ENCODE measurements around the gene PHKG1. TPM values are rescaled to one million over a fixed set of nuclear protein-coding genes. Genes with fewer than 3 reads are reported as not detected.

Gene PHKG1
- total RNA-seq, 1 experiment from 2014 or later: 1.1 TPM

DNA sequence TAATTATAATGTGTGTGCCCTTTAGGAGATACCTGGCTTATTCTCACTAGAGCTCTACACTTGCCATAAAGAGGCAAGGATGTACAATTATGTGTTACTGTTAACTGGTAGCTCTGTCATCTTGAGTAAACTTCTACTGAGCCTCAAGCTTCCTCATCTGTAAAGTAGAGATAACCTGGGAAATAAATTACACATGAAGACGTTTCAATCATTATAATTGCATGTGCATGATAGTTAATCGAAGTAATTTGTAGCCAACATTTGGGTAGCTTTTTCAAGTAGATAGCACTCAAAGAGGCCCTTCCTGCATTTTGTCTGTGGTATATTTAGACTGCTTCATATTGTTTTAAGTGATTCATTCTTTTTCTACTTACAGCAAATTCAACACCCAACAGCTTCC lies 38.8 kb downstream of the PHKG1 start:
- DNase-seq (ENCODE audit: low read depth, low spot score) (no peak), ATAC-seq (no peak)
- H3K4me2 ChIP-seq (ENCODE audit: low read length): no peak overlapping the region; the same call in 1 of the 2 replicates
- no peak overlapping the region for H3K4me3 ChIP-seq (replicated peaks in 1 of 2; ENCODE audit: low read depth in 1 of 2, low read length in 2 of 2)
- H3K27ac ChIP-seq (ENCODE audit: low read depth, low read length): no peak overlapping the region
- peaks cover 51 to 53% of the 10 kb centered on the region in 2 experiments for H3K36me3 ChIP-seq (ENCODE audit: control insufficient read depth in 1 of 2, insufficient read depth in 2 of 2, low read length in 2 of 2)
- peaks cover 25% of the 10 kb centered on the region; the same call in 1 of the 2 replicates for H4K20me1 ChIP-seq (ENCODE audit: insufficient read depth)
- CTCF ChIA-PET: no interaction called here
- H3K4me1 ChIP-seq (ENCODE audit: control insufficient read depth in 1 of 2, insufficient read depth in 2 of 2, low read length in 2 of 2): peaks cover 15 to 31% of the 10 kb centered on the region in 2 experiments
- no peak overlapping the region for H3K9ac ChIP-seq (ENCODE audit: low read length)
- BruUV-seq (replicated peaks): no TSS peak
- intact Hi-C loops (cut with micrococcal nuclease): no loop called here
- H3K79me2 ChIP-seq (ENCODE audit: insufficient read depth, low read length): peaks cover 96% of the 10 kb centered on the region
- no peaks in the 10 kb centered on the region for H3K27me3 ChIP-seq (ENCODE audit: insufficient read depth, low read length)
- POLR2A ChIA-PET: interaction anchor here (0.6 to 1.8 kb wide), 2 partner anchors 9 to 11 kb away, joined by 5 read pairs; no protein-coding TSS in a partner anchor
- no peak for TF ChIP-seq EGR1 (IDR thresholded peaks at IDR 0.05; ENCODE audit: low read depth)
- TF ChIP-seq FOSL1 (IDR thresholded peaks at IDR 0.05; ENCODE audit: low read depth): no peak
- TF ChIP-seq MAX (IDR thresholded peaks at IDR 0.05): no peak
- TF ChIP-seq, protein P1, sequence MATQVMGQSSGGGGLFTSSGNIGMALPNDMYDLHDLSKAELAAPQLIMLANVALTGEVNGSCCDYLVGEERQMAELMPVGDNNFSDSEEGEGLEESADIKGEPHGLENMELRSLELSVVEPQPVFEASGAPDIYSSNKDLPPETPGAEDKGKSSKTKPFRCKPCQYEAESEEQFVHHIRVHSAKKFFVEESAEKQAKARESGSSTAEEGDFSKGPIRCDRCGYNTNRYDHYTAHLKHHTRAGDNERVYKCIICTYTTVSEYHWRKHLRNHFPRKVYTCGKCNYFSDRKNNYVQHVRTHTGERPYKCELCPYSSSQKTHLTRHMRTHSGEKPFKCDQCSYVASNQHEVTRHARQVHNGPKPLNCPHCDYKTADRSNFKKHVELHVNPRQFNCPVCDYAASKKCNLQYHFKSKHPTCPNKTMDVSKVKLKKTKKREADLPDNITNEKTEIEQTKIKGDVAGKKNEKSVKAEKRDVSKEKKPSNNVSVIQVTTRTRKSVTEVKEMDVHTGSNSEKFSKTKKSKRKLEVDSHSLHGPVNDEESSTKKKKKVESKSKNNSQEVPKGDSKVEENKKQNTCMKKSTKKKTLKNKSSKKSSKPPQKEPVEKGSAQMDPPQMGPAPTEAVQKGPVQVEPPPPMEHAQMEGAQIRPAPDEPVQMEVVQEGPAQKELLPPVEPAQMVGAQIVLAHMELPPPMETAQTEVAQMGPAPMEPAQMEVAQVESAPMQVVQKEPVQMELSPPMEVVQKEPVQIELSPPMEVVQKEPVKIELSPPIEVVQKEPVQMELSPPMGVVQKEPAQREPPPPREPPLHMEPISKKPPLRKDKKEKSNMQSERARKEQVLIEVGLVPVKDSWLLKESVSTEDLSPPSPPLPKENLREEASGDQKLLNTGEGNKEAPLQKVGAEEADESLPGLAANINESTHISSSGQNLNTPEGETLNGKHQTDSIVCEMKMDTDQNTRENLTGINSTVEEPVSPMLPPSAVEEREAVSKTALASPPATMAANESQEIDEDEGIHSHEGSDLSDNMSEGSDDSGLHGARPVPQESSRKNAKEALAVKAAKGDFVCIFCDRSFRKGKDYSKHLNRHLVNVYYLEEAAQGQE (IDR thresholded peaks at IDR 0.05; ENCODE audit: low read depth): no peak
- no peak for TF ChIP-seq ZNF274 (IDR thresholded peaks at IDR 0.05; ENCODE audit: low read depth, low read length)
- no peak for TF ChIP-seq CBX3 (IDR thresholded peaks at IDR 0.05; ENCODE audit: low read depth)
- H3K9me3 ChIP-seq (ENCODE audit: control insufficient read depth in 1 of 2, insufficient read depth in 1 of 2, low read depth in 1 of 2, low read length in 2 of 2): no peaks in the 10 kb centered on the region
- H2AFZ ChIP-seq (ENCODE audit: low read depth, low read length, poor library complexity, severe bottlenecking): no peak overlapping the region
- H3K9me2 ChIP-seq (ENCODE audit: insufficient read depth): no peaks in the 10 kb centered on the region
- RAD21 ChIA-PET (ENCODE audit: low non-redundant PET in 1 of 2, low total read pairs in 2 of 2, uncharacterized antibody in 2 of 2, unreplicated experiment in 2 of 2): no interaction called here

All from HCT116 (cell line).